GM19463 (cell line): Measurements from ENCODE around the gene RNU6-9.

Experiments used
- ATAC-seq: cut with Tn5 transposase; IDR thresholded peaks from one replicate; pipeline ENCODE4 v1.9.1; 2021; ENCODE audit warnings: mild to moderate bottlenecking, moderate library complexity; ENCODE audit not compliant: unreplicated experiment

RNU6-9 gene

GRCh38 chr19:916645-917322, 23.5 kb downstream of the RNU6-9 start:
- no peak for ATAC-seq

GRCh38 chr19:917323-918151, 24.3 kb downstream of the RNU6-9 start, which contains the start of gene KISS1R:
Gene KISS1R, plus strand, starts transcription at chr19:917333. Its CDS starts 170 bp downstream, at chr19:917503.
- ATAC-seq, result no peak

GRCh38 chr19:918152-918437, 24.8 kb downstream of the RNU6-9 start:
- no peak for ATAC-seq

GRCh38 chr19:918481-919198, 25.4 kb downstream of the RNU6-9 start:
- ATAC-seq, result no peak

- no peak for ATAC-seq
Observed at GRCh38 chr19:919199-920050, 26.1 kb downstream of the RNU6-9 start.

GRCh38 chr19:920051-920864, 27.0 kb downstream of the RNU6-9 start:
- no peak for ATAC-seq

GRCh38 chr19:924553-925086, 31.3 kb downstream of the RNU6-9 start:
- no peak for ATAC-seq

- ATAC-seq, result peak; percentile 45
Observed at GRCh38 chr19:925087-925525, 31.8 kb downstream of the RNU6-9 start.

GRCh38 chr19:925526-926322, 32.4 kb downstream of the RNU6-9 start, which contains the start of gene ARID3A:
Gene ARID3A, plus strand, starts transcription at chr19:926035. Its CDS starts 3,494 bp downstream, at chr19:929529.
- peak; percentile 60 for ATAC-seq

GRCh38 chr19:926323-926588, 33.0 kb downstream of the RNU6-9 start:
- no peak for ATAC-seq

GRCh38 chr19:926589-927350, 33.5 kb downstream of the RNU6-9 start:
- ATAC-seq, result no peak

- ATAC-seq, result no peak
Observed at GRCh38 chr19:927351-927779, 34.1 kb downstream of the RNU6-9 start.

- ATAC-seq, result no peak
Observed at GRCh38 chr19:927780-928401, 34.6 kb downstream of the RNU6-9 start.

- ATAC-seq, result no peak
Observed at GRCh38 chr19:928471-929202, 35.4 kb downstream of the RNU6-9 start.

- no peak for ATAC-seq
Observed at GRCh38 chr19:929203-929890, 36.1 kb downstream of the RNU6-9 start.

GRCh38 chr19:929891-930258, 36.6 kb downstream of the RNU6-9 start:
- ATAC-seq, result no peak
